ENCODE measurements around the gene PIWIL4.

PIWIL4 gene

DNA sequence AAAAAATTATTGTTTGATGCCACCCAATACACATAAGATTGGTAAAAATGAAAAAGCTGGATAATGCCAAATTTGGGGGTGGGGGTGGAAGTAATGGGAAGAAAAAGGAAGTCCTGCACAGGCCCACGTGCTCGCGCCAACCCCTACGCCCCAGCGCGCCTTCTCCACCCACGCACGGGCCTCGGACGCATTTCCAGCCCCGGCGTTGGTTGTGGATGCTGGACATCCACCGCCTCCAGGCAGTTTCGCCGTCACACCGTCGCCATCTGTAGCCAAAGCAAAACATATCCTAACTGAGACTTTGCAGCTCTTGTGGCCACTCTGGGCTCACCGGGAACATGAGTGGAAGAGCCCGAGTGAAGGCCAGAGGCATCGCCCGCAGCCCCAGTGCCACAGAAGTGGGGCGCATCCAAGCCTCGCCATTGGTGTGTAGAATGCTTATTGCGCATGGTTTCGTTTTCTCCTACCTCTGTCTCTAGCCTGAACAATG is at the start of gene PIWIL4:
Gene PIWIL4 (plus strand): TSS at position 188 of the 490 bp plus-strand sequence. CDS start 151 bp downstream, at position 339.
- no peak for DNase-seq (ENCODE audit: low read depth in 1 of 2, low spot score in 1 of 2)
- TF ChIP-seq JUND (IDR thresholded peaks at IDR 0.05; ENCODE audit: low read depth): no peak
- in situ Hi-C loops (cut with HindIII; ENCODE audit: low pct_unique_long_range_greater_than_20kb, low sequenced_read_pairs): no loop called here

GRCh38 chr11:94518300-94518699 is 48.9 kb upstream of the PIWIL4 start:
- in situ Hi-C loops (cut with HindIII; ENCODE audit: low pct_unique_long_range_greater_than_20kb, low sequenced_read_pairs): no loop called here
- no peak for DNase-seq (ENCODE audit: low read depth in 1 of 2, low spot score in 1 of 2)
- TF ChIP-seq JUND (IDR thresholded peaks at IDR 0.05; ENCODE audit: low read depth): no peak

DNA sequence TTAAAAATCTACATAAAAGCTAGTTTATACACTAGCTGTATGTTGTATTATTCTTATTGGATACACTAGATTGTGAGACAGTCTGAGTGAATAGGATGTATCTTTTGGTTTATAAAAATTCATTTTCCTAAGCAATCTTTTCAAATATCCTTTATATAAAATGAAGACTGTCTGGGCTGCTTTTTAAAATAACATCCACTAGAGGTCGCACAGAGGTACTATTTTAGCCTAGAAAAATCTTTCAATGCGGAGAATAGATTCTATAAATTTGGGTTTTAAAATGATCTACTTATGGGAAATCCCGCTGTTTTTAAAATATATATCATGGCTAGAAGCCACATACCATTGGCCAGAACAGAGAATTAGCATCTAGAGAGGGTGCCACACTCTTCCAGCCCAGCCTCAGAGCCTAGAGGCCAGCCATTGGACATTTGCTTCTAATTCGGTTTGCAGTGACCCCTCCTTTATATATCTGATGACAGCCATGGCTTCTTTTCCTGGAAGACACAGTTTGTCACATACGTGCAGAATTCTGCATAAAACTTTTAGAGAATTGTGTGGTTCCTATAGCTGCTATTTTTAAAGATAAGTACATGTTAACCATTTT is 47.6 kb upstream of the PIWIL4 start:
- in situ Hi-C loops (cut with HindIII; ENCODE audit: low pct_unique_long_range_greater_than_20kb, low sequenced_read_pairs): no loop called here
- TF ChIP-seq JUND (IDR thresholded peaks at IDR 0.05; ENCODE audit: low read depth): no peak
- DNase-seq (ENCODE audit: low read depth in 1 of 2, low spot score in 1 of 2): peak in 1 of 2 experiments; percentile 54

GRCh38 chr11:94521684-94522083 is 45.5 kb upstream of the PIWIL4 start:
- peak in 1 of 2 experiments; percentile 69 for DNase-seq (ENCODE audit: low read depth in 1 of 2, low spot score in 1 of 2)
- in situ Hi-C loops (cut with HindIII; ENCODE audit: low pct_unique_long_range_greater_than_20kb, low sequenced_read_pairs): no loop called here
- TF ChIP-seq JUND (IDR thresholded peaks at IDR 0.05; ENCODE audit: low read depth): no peak

GRCh38 chr11:94524341-94524740 is 42.8 kb upstream of the PIWIL4 start:
- TF ChIP-seq JUND (IDR thresholded peaks at IDR 0.05; ENCODE audit: low read depth): no peak
- no peak for DNase-seq (ENCODE audit: low read depth in 1 of 2, low spot score in 1 of 2)
- in situ Hi-C loops (cut with HindIII; ENCODE audit: low pct_unique_long_range_greater_than_20kb, low sequenced_read_pairs): no loop called here

GRCh38 chr11:94525546-94526324 is 41.4 kb upstream of the PIWIL4 start:
- in situ Hi-C loops (cut with HindIII; ENCODE audit: low pct_unique_long_range_greater_than_20kb, low sequenced_read_pairs): no loop called here

DNA sequence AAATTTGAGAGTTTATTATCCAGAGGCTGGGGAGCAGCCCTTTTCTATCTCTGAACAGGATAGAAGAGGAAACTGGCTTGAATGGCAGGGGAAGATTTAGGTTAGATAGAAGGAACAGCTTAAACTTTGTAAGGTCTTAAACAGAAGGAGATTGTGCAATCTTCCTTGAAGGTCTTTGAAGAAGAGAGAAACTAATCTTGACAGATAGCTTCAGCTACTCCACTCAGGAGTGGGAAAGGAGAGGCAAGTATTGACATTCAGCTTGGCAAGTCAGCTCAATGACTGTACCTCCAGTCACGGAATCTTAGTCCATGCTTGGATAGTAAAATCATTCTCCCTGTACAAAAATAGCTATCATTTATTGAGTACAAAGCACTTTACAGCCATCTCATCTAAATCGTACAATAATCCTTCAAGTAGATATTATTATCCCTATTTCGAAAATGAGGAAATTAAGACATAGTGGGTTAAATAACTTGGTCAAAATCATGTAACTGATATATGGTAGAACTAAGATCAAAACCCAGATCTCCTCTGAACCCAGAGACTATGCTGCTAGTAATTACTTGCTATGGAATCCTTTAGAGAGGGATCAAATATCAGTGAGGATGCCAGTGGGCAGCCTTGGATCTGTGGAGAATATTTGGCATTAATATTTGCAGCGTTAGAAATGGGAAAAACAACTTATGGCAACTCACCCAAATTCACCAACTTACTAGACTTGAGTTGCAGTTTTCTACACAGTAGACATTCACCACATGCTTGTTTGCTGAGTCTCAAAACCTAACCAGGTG is 40.3 kb upstream of the PIWIL4 start:
- in situ Hi-C loops (cut with HindIII; ENCODE audit: low pct_unique_long_range_greater_than_20kb, low sequenced_read_pairs): no loop called here
- DNase-seq (ENCODE audit: low read depth in 1 of 2, low spot score in 1 of 2): no peak
- no peak for TF ChIP-seq JUND (IDR thresholded peaks at IDR 0.05; ENCODE audit: low read depth)

More at GRCh38 chr11:94525546-94526324, 41.4 kb upstream of the PIWIL4 start:
- no peak for TF ChIP-seq JUND (IDR thresholded peaks at IDR 0.05; ENCODE audit: low read depth)
- DNase-seq (ENCODE audit: low read depth in 1 of 2, low spot score in 1 of 2): peak in 1 of 2 experiments; percentile 94

DNA sequence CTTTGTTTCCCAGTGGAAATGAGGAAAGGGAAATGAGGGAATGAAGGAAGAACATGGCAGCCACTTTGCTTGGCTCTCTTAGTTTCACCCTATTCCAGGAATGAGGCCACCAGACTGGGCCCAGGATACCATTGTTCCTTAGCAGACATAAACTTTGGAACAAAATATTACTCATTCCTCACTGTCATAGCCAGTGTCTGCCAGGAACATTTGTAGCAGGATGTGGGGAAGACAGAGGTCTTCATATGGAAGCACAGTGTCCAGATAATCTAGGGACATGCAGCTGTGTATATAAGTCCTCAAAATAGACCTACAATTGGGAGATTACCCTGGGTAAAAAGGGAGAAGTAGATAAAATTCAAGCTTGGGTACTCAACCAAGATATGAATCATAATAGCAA is 38.6 kb upstream of the PIWIL4 start:
- no peak for TF ChIP-seq JUND (IDR thresholded peaks at IDR 0.05; ENCODE audit: low read depth)
- in situ Hi-C loops (cut with HindIII; ENCODE audit: low pct_unique_long_range_greater_than_20kb, low sequenced_read_pairs): no loop called here
- DNase-seq (ENCODE audit: low read depth in 1 of 2, low spot score in 1 of 2): no peak

DNA sequence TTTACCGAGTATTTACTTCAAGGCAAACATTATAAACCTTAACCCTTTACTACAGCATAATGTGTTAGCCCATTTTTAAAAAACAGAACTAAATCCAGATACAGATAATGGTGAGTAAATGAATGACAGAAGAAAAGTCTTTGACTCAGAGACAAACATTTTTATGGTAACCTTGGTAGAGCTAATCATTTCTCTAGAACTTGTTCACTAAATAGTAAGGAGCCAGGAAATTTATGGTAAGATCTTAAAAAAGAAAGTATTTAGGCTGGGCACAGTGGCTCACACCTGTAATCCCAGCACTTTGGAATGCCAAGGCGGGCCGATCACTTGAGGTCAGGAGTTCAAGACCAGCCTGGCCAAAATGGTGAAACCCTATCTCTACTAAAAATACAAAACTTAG is 35.0 kb upstream of the PIWIL4 start:
- in situ Hi-C loops (cut with HindIII; ENCODE audit: low pct_unique_long_range_greater_than_20kb, low sequenced_read_pairs): no loop called here
- TF ChIP-seq JUND (IDR thresholded peaks at IDR 0.05; ENCODE audit: low read depth): no peak
- no peak for DNase-seq (ENCODE audit: low read depth in 1 of 2, low spot score in 1 of 2)

DNA sequence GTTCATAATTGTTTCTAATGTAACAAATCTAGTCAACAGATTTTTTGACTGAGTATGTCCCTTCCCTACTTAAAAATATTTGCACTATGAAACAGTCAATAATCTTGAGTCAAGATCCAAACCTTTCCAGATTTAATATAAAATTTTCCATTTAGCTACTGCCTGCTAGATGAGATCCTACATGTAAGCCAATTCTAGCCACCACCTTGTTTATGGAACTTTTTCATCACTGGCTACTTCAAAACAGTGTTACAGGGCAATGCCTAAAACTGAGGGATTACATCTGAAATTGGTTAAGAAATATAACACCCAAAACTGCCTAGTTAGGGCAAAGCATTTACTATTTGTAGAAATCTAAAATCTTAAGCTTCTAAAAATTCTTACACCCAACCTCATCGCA is 34.0 kb upstream of the PIWIL4 start:
- DNase-seq (ENCODE audit: low read depth in 1 of 2, low spot score in 1 of 2): no peak
- in situ Hi-C loops (cut with HindIII; ENCODE audit: low pct_unique_long_range_greater_than_20kb, low sequenced_read_pairs): no loop called here
- TF ChIP-seq JUND (IDR thresholded peaks at IDR 0.05; ENCODE audit: low read depth): no peak

GRCh38 chr11:94533696-94534630 is 33.2 kb upstream of the PIWIL4 start:
- no peak for DNase-seq (ENCODE audit: low read depth in 1 of 2, low spot score in 1 of 2)
- in situ Hi-C loops (cut with HindIII; ENCODE audit: low pct_unique_long_range_greater_than_20kb, low sequenced_read_pairs): no loop called here
- TF ChIP-seq JUND (IDR thresholded peaks at IDR 0.05; ENCODE audit: low read depth): no peak

- in situ Hi-C loops (cut with HindIII; ENCODE audit: low pct_unique_long_range_greater_than_20kb, low sequenced_read_pairs): no loop called here
- no peak for DNase-seq (ENCODE audit: low read depth in 1 of 2, low spot score in 1 of 2)
- TF ChIP-seq JUND (IDR thresholded peaks at IDR 0.05; ENCODE audit: low read depth): no peak
Observed at GRCh38 chr11:94536386-94536785, 30.8 kb upstream of the PIWIL4 start.

Data from T47D (cell line).